Tibial nerve (tissue), 4 donors: Measurements from ENCODE around the gene SLC12A9.
"Not testable (repeated sequence)": the region's sequence is repeated elsewhere in the genome, so short reads cannot be mapped to it uniquely, and the experiment has no call there.

Source experiments
- CTCF ChIP-seq, 5 experiments: fragments of 200-600 bp in 3 of 5; fragments of 450-650 bp in 2 of 5; sonication (generic) in 3 of 5; IDR thresholded peaks; one replicate each; pipeline ENCODE4 v1.5.1; 2016 to 2019; ENCODE audit warnings: antibody characterized with exemption in 5 of 5, mild to moderate bottlenecking in 3 of 5, moderate library complexity in 2 of 5
- EP300 ChIP-seq, 2 donors: sonication (generic); formaldehyde crosslinking; IDR thresholded peaks; one replicate each; pipeline ENCODE4 v1.6.1; 2017; ENCODE audit warnings: antibody characterized with exemption in 2 of 2, mild to moderate bottlenecking in 1 of 2
- POLR2A ChIP-seq, 2 donors: fragments of 450-650 bp; IDR thresholded peaks; one replicate each; pipeline ENCODE4 v1.6.1; 2017; ENCODE audit warnings: antibody characterized with exemption in 2 of 2, mild to moderate bottlenecking in 2 of 2, moderate library complexity in 2 of 2

- not testable (repeated sequence) for TF ChIP-seq CTCF, POLR2A, EP300 (IDR thresholded peaks at IDR 0.05)
Observed at GRCh38 chr7:100816515-100816914, 36.0 kb upstream of the SLC12A9 start.
